Testis (tissue), 3 donors: ENCODE data around the gene KRT6C. TPM values are rescaled to one million over a fixed set of nuclear protein-coding genes. Genes with fewer than 3 reads are reported as not detected.

Experiments
- DNase-seq: peaks from one replicate; pipeline ENCODE4 v3.0.0-alpha.2; 2019
- H3K27ac ChIP-seq, 2 donors: fragments of 200-600 bp; sonication (generic); one replicate each; pipeline ENCODE4 v1.5.1; 2019
- H3K27me3 ChIP-seq: fragments of 200-600 bp; sonication (generic); one replicate; pipeline ENCODE4 v1.5.1; 2019
- H3K36me3 ChIP-seq: fragments of 200-600 bp; sonication (generic); one replicate; pipeline ENCODE4 v1.5.1; 2017; ENCODE audit warnings: low read depth; ENCODE audit errors: missing control alignments
- H3K4me1 ChIP-seq: fragments of 200-600 bp; sonication (generic); one replicate; pipeline ENCODE4 v1.5.1; 2019
- H3K4me3 ChIP-seq, 2 donors: fragments of 200-600 bp; sonication (generic); one replicate each; pipeline ENCODE4 v1.5.1; 2017 to 2019
- H3K9me3 ChIP-seq: fragments of 200-600 bp; sonication (generic); one replicate; pipeline ENCODE4 v1.5.1; 2017
- CTCF ChIP-seq, 3 experiments: fragments of 450-650 bp in 2 of 3; fragments of 200-600 bp in 1 of 3; sonication (generic) in 1 of 3; IDR thresholded peaks; one replicate each; pipeline ENCODE4 v1.5.1; 2016 to 2019; ENCODE audit warnings: antibody characterized with exemption in 3 of 3, mild to moderate bottlenecking in 2 of 3, moderate library complexity in 1 of 3
- POLR2A ChIP-seq: fragments of 450-650 bp; IDR thresholded peaks from one replicate; pipeline ENCODE4 v1.6.1; 2017; ENCODE audit warnings: antibody characterized with exemption, mild to moderate bottlenecking, moderate library complexity
- WGBS, 2 donors: methylation state at CpG; one replicate each; pipeline ENCODE4 v1.1.5; 2018; 5-methylcytosine and 5-hydroxymethylcytosine counted together
- intact Hi-C: fragments of 100-400 bp; cut with DNase I; formaldehyde crosslinking; loops from one replicate; pipeline ENCODE4 v1.15.1; 2023; ENCODE audit warnings: low total_unique reads
- polyA plus RNA-seq: library from polyadenylated mRNA; stranded (reverse); fragments of 350-450 nt; fragmentation: Illumina TruSeq; extraction: RNeasy Lipid Tissue Mini Kit (QIAGEN cat#74804); gene quantifications from one replicate; pipeline ENCODE4 v1.2.3, GENCODE V29; 2014; ENCODE audit warnings: low read depth, low replicate concordance; ENCODE audit not compliant: insufficient read depth
- total RNA-seq, 2 donors: library from RNA; depleted of rRNA; stranded (reverse); fragments of >200 nt; gene quantifications; one replicate each; pipeline ENCODE4 v1.2.3, GENCODE V29; 2016

Gene KRT6C
- total and polyA plus RNA-seq, 3 donors from 2014 or later = 0.16 TPM; not detected in 2

- 42 to 61% methylated on average over 11 of the region's 11 CpGs for WGBS, 2 donors
- no peak overlapping the region for H3K4me3 ChIP-seq
- no peaks in the 10 kb centered on the region for H3K27me3 ChIP-seq
- intact Hi-C loops = no loop called here
- peaks cover 23% of the 10 kb centered on the region for H3K4me1 ChIP-seq
- TF ChIP-seq CTCF (IDR thresholded peaks at IDR 0.05) = no peak
- TF ChIP-seq POLR2A = no peak
- no peaks in the 10 kb centered on the region for H3K9me3 ChIP-seq
- no peak overlapping the region for H3K27ac ChIP-seq
- peak; percentile 32 for DNase-seq
- H3K36me3 ChIP-seq = no peaks in the 10 kb centered on the region
These were observed 49.7 kb downstream of the KRT6C start for GRCh38 chr12:52423661-52424500.

GRCh38 chr12:52423035-52423434 is 50.6 kb downstream of the KRT6C start:
- no peak for DNase-seq
- 73 to 78% methylated on average over 6 of the region's 6 CpGs for WGBS, 2 donors
- Histone ChIP-seq H3K9me3 (no peaks in the 10 kb centered on the region), H3K36me3 (no peaks in the 10 kb centered on the region), H3K27ac (no peak overlapping the region), H3K4me3 (no peak overlapping the region), H3K27me3 (no peaks in the 10 kb centered on the region), H3K4me1 (peaks cover 21% of the 10 kb centered on the region)
- TF ChIP-seq CTCF (IDR thresholded peaks at IDR 0.05) (no peak), POLR2A (no peak)
- intact Hi-C loops = no loop called here

GRCh38 chr12:52419656-52420055 is 53.9 kb downstream of the KRT6C start:
- H3K36me3 ChIP-seq = no peaks in the 10 kb centered on the region
- H3K9me3 ChIP-seq = no peaks in the 10 kb centered on the region
- H3K4me1 ChIP-seq = peaks cover 24% of the 10 kb centered on the region
- no peak overlapping the region for H3K4me3 ChIP-seq
- no peak overlapping the region for H3K27ac ChIP-seq
- TF ChIP-seq CTCF (IDR thresholded peaks at IDR 0.05) = no peak
- TF ChIP-seq POLR2A = no peak
- no peak for DNase-seq
- intact Hi-C loops = no loop called here
- H3K27me3 ChIP-seq = no peaks in the 10 kb centered on the region
- 75 to 95% methylated on average over 1 of the region's 1 CpG for WGBS, 2 donors

- TF ChIP-seq CTCF (IDR thresholded peaks at IDR 0.05) (no peak), POLR2A (no peak)
- no peaks in the 10 kb centered on the region for H3K9me3 ChIP-seq
These were observed 55.0 kb downstream of the KRT6C start for GRCh38 chr12:52418576-52419110.

More at GRCh38 chr12:52418576-52419110, 55.0 kb downstream of the KRT6C start:
- Histone ChIP-seq H3K4me3 (no peak overlapping the region), H3K4me1 (peaks cover 21% of the 10 kb centered on the region), H3K36me3 (no peaks in the 10 kb centered on the region), H3K27me3 (no peaks in the 10 kb centered on the region), H3K27ac (no peak overlapping the region)
- intact Hi-C loops = no loop called here
- no peak for DNase-seq
- WGBS, 2 donors = 88 to 91% methylated on average over 4 of the region's 4 CpGs

Other genes with a start within 250 kb of the KRT6C start
- gene KRT7, start 240.6 kb downstream of the KRT6C start, total RNA-seq = 1 to 10 TPM; 3.3 to 6.9 TPM
- gene KRT7, start 240.6 kb downstream of the KRT6C start, polyA plus RNA-seq = 19.3 TPM
- gene KRT86, start 199.2 kb downstream of the KRT6C start, total RNA-seq = 1 to 10 TPM; 2.3 to 3.2 TPM
- 4.0 TPM for gene KRT86, start 199.2 kb downstream of the KRT6C start, polyA plus RNA-seq
- under 1 TPM in 1 of 2 donors, not detected in 1; 0.74 TPM for gene KRT81, start 182.3 kb downstream of the KRT6C start, total RNA-seq
- gene KRT81, start 182.3 kb downstream of the KRT6C start, polyA plus RNA-seq = not detected
- gene KRT83, start 152.4 kb downstream of the KRT6C start, total RNA-seq = 1 to 10 TPM in 1 of 2 donors, under 1 TPM in 1; 0.39 to 1.2 TPM
- gene KRT83, start 152.4 kb downstream of the KRT6C start, polyA plus RNA-seq = 0.44 TPM
- gene KRT85, start 106.3 kb downstream of the KRT6C start, total RNA-seq = under 1 TPM; 0.71 to 0.74 TPM
- gene KRT85, start 106.3 kb downstream of the KRT6C start, polyA plus RNA-seq = 1.5 TPM
- gene KRT84, start 88.2 kb downstream of the KRT6C start, total RNA-seq = under 1 TPM in 1 of 2 donors, not detected in 1; 0.43 TPM
- not detected for gene KRT84, start 88.2 kb downstream of the KRT6C start, polyA plus RNA-seq
- not detected for gene KRT82, start 67.5 kb downstream of the KRT6C start, total RNA-seq
- gene KRT82, start 67.5 kb downstream of the KRT6C start, polyA plus RNA-seq = not detected
- gene KRT75, start 39.4 kb downstream of the KRT6C start, total RNA-seq = under 1 TPM in 1 of 2 donors, not detected in 1; 0.19 TPM
- not detected for gene KRT75, start 39.4 kb downstream of the KRT6C start, polyA plus RNA-seq
- under 1 TPM in 1 of 2 donors, not detected in 1; 0.19 TPM for gene KRT6B, start 21.7 kb downstream of the KRT6C start, total RNA-seq
- not detected for gene KRT6B, start 21.7 kb downstream of the KRT6C start, polyA plus RNA-seq
- gene KRT6A, start 19.5 kb upstream of the KRT6C start, total RNA-seq = under 1 TPM; 0.19 to 0.63 TPM
- 1.5 TPM for gene KRT6A, start 19.5 kb upstream of the KRT6C start, polyA plus RNA-seq
- gene KRT5, start 46.6 kb upstream of the KRT6C start, total RNA-seq = 1 to 10 TPM in 1 of 2 donors, under 1 TPM in 1; 0.39 to 1.1 TPM
- 2.6 TPM for gene KRT5, start 46.6 kb upstream of the KRT6C start, polyA plus RNA-seq
- under 1 TPM in 1 of 2 donors, not detected in 1; 0.12 TPM for gene KRT71, start 79.3 kb upstream of the KRT6C start, total RNA-seq
- not detected for gene KRT71, start 79.3 kb upstream of the KRT6C start, polyA plus RNA-seq
- gene KRT74, start 100.0 kb upstream of the KRT6C start, total RNA-seq = 1 to 10 TPM in 1 of 2 donors, under 1 TPM in 1; 0.87 to 3.9 TPM
- gene KRT74, start 100.0 kb upstream of the KRT6C start, polyA plus RNA-seq = 2.2 TPM
- 10 to 100 TPM; 11.7 to 16.5 TPM for gene KRT72, start 127.7 kb upstream of the KRT6C start, total RNA-seq
- gene KRT72, start 127.7 kb upstream of the KRT6C start, polyA plus RNA-seq = 85.0 TPM
- gene KRT73, start 144.8 kb upstream of the KRT6C start, total RNA-seq = under 1 TPM in 1 of 2 donors, not detected in 1; 0.16 TPM
- gene KRT73, start 144.8 kb upstream of the KRT6C start, polyA plus RNA-seq = not detected
- gene KRT2, start 178.4 kb upstream of the KRT6C start, total RNA-seq = not detected
- not detected for gene KRT2, start 178.4 kb upstream of the KRT6C start, polyA plus RNA-seq
- not detected for gene KRT1, start 206.6 kb upstream of the KRT6C start, total RNA-seq
- gene KRT1, start 206.6 kb upstream of the KRT6C start, polyA plus RNA-seq = 0.20 TPM
- under 1 TPM in 1 of 2 donors, not detected in 1; 0.74 TPM for gene KRT77, start 229.7 kb upstream of the KRT6C start, total RNA-seq
- gene KRT77, start 229.7 kb upstream of the KRT6C start, polyA plus RNA-seq = 0.33 TPM